Fibroblast of lung (primary cell): ENCODE data around the gene DEFB115. TPM values are rescaled to one million over a fixed set of nuclear protein-coding genes. Genes with fewer than 3 reads are reported as not detected.

Experiments
- DNase-seq, 2 donors: peaks; one replicate each; pipeline versions ENCODE4 v3.0.0 to v3.0.0-alpha.2; 2010; ENCODE audit warnings: low read depth in 2 of 2
- H2AFZ ChIP-seq: 2 replicates; pipeline ENCODE4 v1.5.1; 2012; ENCODE audit warnings: low read length, control low read depth, inconsistent platforms
- H3K27ac ChIP-seq: 2 replicates; pipeline ENCODE4 v1.5.1; 2011; ENCODE audit warnings: low read length, control low read depth; ENCODE audit not compliant: insufficient read depth
- H3K27me3 ChIP-seq: 2 replicates; pipeline ENCODE4 v1.5.1; 2011; ENCODE audit warnings: mild to moderate bottlenecking, low read length; ENCODE audit not compliant: control insufficient read depth, insufficient read depth
- H3K36me3 ChIP-seq: 2 replicates; pipeline ENCODE4 v1.5.1; 2011; ENCODE audit warnings: low read length; ENCODE audit not compliant: control insufficient read depth, insufficient read depth
- H3K4me1 ChIP-seq: 2 replicates; pipeline ENCODE4 v1.5.1; 2011; ENCODE audit warnings: low read length; ENCODE audit not compliant: control insufficient read depth, insufficient read depth; ENCODE audit errors: extremely low read depth
- H3K4me2 ChIP-seq: 2 replicates; pipeline ENCODE4 v1.5.1; 2011; ENCODE audit warnings: low read length, control low read depth; ENCODE audit not compliant: insufficient read depth; ENCODE audit errors: extremely low read depth
- H3K4me3 ChIP-seq, 4 experiments: fragments of 200-600 bp in 1 of 4; sonication (generic) in 1 of 4; replicated peaks in 1 of 4; 2 replicates each; pipeline ENCODE4 v1.5.1; 2011 to 2016; ENCODE audit warnings: low read length in 4 of 4, low read depth in 3 of 4, mild to moderate bottlenecking in 3 of 4, control low read depth in 2 of 4, inconsistent platforms in 1 of 4, mixed read lengths in 1 of 4; ENCODE audit not compliant: insufficient read depth in 1 of 4; ENCODE audit errors: control extremely low read depth in 1 of 4
- H3K79me2 ChIP-seq: 2 replicates; pipeline ENCODE4 v1.5.1; 2012; ENCODE audit warnings: mild to moderate bottlenecking, low read length, inconsistent platforms; ENCODE audit not compliant: control insufficient read depth, insufficient read depth
- H3K9ac ChIP-seq: 2 replicates; pipeline ENCODE4 v1.5.1; 2011; ENCODE audit warnings: mild to moderate bottlenecking, low read length, control low read depth; ENCODE audit not compliant: insufficient read depth
- H3K9me3 ChIP-seq: 2 replicates; pipeline ENCODE4 v1.5.1; 2012; ENCODE audit warnings: low read depth, low read length; ENCODE audit not compliant: control insufficient read depth, insufficient read depth
- H4K20me1 ChIP-seq: 2 replicates; pipeline ENCODE4 v1.5.1; 2011; ENCODE audit warnings: low read length; ENCODE audit not compliant: control insufficient read depth, insufficient read depth; ENCODE audit errors: extremely low read depth
- EZH2 ChIP-seq: IDR thresholded peaks from 2 replicates; pipeline ENCODE4 v1.5.1; 2012; ENCODE audit warnings: low read length, control low read depth, mild to moderate bottlenecking; ENCODE audit errors: missing control alignments
- polyA plus RNA-seq, 2 donors: library from polyadenylated mRNA; depleted of rRNA in 1 of 2; stranded (reverse) in 1 of 2; unstranded in 1 of 2; fragments of >200 nt; gene quantifications; 2 replicates each; pipeline ENCODE4 v1.2.1, GENCODE V29; 2011 to 2012; ENCODE audit warnings: missing spikeins in 1 of 2
- total RNA-seq: library from RNA; depleted of rRNA; stranded (reverse); fragments of >200 nt; gene quantifications from 2 replicates; pipeline ENCODE4 v1.2.1, GENCODE V29; 2014
- TF ChIP-seq, protein P1 (sequence below), 2 donors: IDR thresholded peaks in 1 of 2; conservative IDR thresholded peaks in 1 of 2; 1 replicate in 1 of 2; 2 replicates in 1 of 2; pipeline ENCODE4 v1.5.1; 2011 to 2012; ENCODE audit warnings: low read length in 2 of 2, control low read depth in 1 of 2, inconsistent platforms in 1 of 2, low read depth in 1 of 2, mild to moderate bottlenecking in 1 of 2

Gene DEFB115
- total and polyA plus RNA-seq, 2 donors (not counting 1 experiment from before 2014, with no cell fraction given) = not detected

DNA sequence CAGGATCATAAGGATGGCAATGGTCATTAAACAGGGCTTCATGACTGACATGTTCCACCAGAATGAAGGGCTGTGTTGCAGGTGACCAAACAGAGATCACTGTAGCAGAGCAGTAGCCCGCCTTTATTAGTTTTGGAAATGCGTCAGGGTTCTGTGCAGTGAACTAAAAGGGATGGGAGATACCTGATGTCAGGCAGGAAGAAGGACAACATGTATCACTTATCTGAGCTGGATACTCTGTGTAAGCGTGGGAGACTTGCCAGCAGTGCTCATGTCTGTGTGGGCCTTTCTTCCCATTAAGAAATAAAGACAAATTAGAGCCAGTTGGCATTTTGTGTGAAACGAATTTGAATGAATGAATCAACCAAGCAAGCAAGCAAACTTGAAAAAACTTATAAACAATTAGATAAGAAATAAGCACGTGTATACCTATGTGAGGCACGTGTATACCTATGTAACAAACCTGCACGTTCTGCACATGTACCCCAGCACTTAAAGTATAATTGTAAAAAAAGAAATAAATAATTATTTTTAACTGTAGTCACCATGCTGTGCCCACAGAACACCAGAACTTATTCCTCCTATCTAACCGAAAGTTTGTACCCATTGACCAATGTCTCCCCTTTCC is 51.2 kb downstream of the DEFB115 start, which contains the start of gene DEFB116:
TSS of gene DEFB116 (minus strand) at position 51 of the 628 bp plus-strand sequence. CDS start at position 51, 0 bp downstream.
- H3K4me2 ChIP-seq = no peak within 1 kb of the TSS
- no peak within 1 kb of the TSS for H3K4me3 ChIP-seq
- no peaks in the 10 kb centered on the region for H4K20me1 ChIP-seq
- H3K27me3 ChIP-seq = no peaks in the 10 kb centered on the region
- DNase-seq = no peak
- H3K4me1 ChIP-seq = no peaks in the 10 kb centered on the region
- H3K79me2 ChIP-seq = no peaks in the 10 kb centered on the region
- no peak within 1 kb of the TSS for H3K27ac ChIP-seq
- no peak within 1 kb of the TSS for H2AFZ ChIP-seq
- no peak for TF ChIP-seq EZH2
- TF ChIP-seq, protein P1, sequence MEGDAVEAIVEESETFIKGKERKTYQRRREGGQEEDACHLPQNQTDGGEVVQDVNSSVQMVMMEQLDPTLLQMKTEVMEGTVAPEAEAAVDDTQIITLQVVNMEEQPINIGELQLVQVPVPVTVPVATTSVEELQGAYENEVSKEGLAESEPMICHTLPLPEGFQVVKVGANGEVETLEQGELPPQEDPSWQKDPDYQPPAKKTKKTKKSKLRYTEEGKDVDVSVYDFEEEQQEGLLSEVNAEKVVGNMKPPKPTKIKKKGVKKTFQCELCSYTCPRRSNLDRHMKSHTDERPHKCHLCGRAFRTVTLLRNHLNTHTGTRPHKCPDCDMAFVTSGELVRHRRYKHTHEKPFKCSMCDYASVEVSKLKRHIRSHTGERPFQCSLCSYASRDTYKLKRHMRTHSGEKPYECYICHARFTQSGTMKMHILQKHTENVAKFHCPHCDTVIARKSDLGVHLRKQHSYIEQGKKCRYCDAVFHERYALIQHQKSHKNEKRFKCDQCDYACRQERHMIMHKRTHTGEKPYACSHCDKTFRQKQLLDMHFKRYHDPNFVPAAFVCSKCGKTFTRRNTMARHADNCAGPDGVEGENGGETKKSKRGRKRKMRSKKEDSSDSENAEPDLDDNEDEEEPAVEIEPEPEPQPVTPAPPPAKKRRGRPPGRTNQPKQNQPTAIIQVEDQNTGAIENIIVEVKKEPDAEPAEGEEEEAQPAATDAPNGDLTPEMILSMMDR (conservative IDR thresholded peaks at IDR 0.05 in 1 of 2, IDR thresholded peaks at IDR 0.05 in 1 of 2; ENCODE audit: low read depth in 1 of 2, low read length in 2 of 2) = no peak
- H3K36me3 ChIP-seq = no peaks in the 10 kb centered on the region
- H3K9ac ChIP-seq = no peak within 1 kb of the TSS
- no peaks in the 10 kb centered on the region for H3K9me3 ChIP-seq

Other genes starting within 250 kb of the DEFB115 start
- not detected in 2 replicates for gene DEFB116, start 50.9 kb downstream of the DEFB115 start, total RNA-seq
- gene DEFB116, start 50.9 kb downstream of the DEFB115 start, polyA plus RNA-seq = not detected in 2 replicates
- gene DEFB118, start 110.9 kb downstream of the DEFB115 start, total RNA-seq = not detected in 2 replicates
- gene DEFB118, start 110.9 kb downstream of the DEFB115 start, polyA plus RNA-seq = not detected in 2 replicates
- not detected in 2 replicates for gene DEFB119, start 132.9 kb downstream of the DEFB115 start, total RNA-seq
- gene DEFB119, start 132.9 kb downstream of the DEFB115 start, polyA plus RNA-seq = not detected in 2 replicates
- gene DEFB121, start 148.6 kb downstream of the DEFB115 start, total RNA-seq = not detected in 2 replicates
- not detected in 2 replicates for gene DEFB121, start 148.6 kb downstream of the DEFB115 start, polyA plus RNA-seq
- not detected in 2 replicates for gene DEFB123, start 183.0 kb downstream of the DEFB115 start, total RNA-seq
- not detected in 2 replicates for gene DEFB123, start 183.0 kb downstream of the DEFB115 start, polyA plus RNA-seq
- not detected in 2 replicates for gene DEFB124, start 217.5 kb downstream of the DEFB115 start, total RNA-seq
- gene DEFB124, start 217.5 kb downstream of the DEFB115 start, polyA plus RNA-seq = not detected in 2 replicates
- gene REM1, start 217.6 kb downstream of the DEFB115 start, total RNA-seq = not detected in 2 replicates
- not detected in 2 replicates for gene REM1, start 217.6 kb downstream of the DEFB115 start, polyA plus RNA-seq